Esophagus muscularis mucosa (tissue), 4 donors: Measurements from ENCODE around the gene USP9Y. TPM values are rescaled to one million over a fixed set of nuclear protein-coding genes. Genes with fewer than 3 reads are reported as not detected.

Experiments
- DNase-seq: peaks from one replicate; pipeline ENCODE4 v3.0.0-alpha.2; 2017; ENCODE audit errors: extremely low spot score
- H3K27ac ChIP-seq, 4 donors: fragments of 200-600 bp; sonication (generic); replicated peaks in 1 of 4; 1 replicate in 3 of 4; 2 replicates in 1 of 4; pipeline ENCODE4 v1.5.1; 2016 to 2019; ENCODE audit warnings: mild to moderate bottlenecking in 1 of 4
- H3K27me3 ChIP-seq, 4 donors: fragments of 200-600 bp; sonication (generic); one replicate each; pipeline versions ENCODE4 v1.5.1 to v1.6.0; 2016 to 2019
- H3K36me3 ChIP-seq, 4 donors: fragments of 200-600 bp; sonication (generic); one replicate each; pipeline ENCODE4 v1.5.1; 2016 to 2019
- H3K4me1 ChIP-seq, 4 donors: fragments of 200-600 bp; sonication (generic); one replicate each; pipeline ENCODE4 v1.5.1; 2016 to 2019
- H3K4me3 ChIP-seq, 4 donors: fragments of 200-600 bp; sonication (generic); 1 replicate in 2 of 4; 2 replicates in 2 of 4; pipeline ENCODE4 v1.5.1; 2016 to 2019; ENCODE audit warnings: mild to moderate bottlenecking in 4 of 4, moderate library complexity in 1 of 4
- H3K9me3 ChIP-seq, 4 donors: fragments of 200-600 bp; sonication (generic); 1 replicate in 3 of 4; 2 replicates in 1 of 4; pipeline ENCODE4 v1.5.1; 2016 to 2019
- EP300 ChIP-seq: sonication (generic); formaldehyde crosslinking; IDR thresholded peaks from one replicate; pipeline ENCODE4 v1.6.1; 2017; ENCODE audit warnings: antibody characterized with exemption
- POLR2A ChIP-seq: fragments of 450-650 bp; IDR thresholded peaks from one replicate; pipeline ENCODE4 v1.6.1; 2017; ENCODE audit warnings: antibody characterized with exemption, moderate library complexity, mild to moderate bottlenecking, low read depth
- POLR2AphosphoS5 ChIP-seq, 2 donors: sonication (generic); formaldehyde crosslinking; IDR thresholded peaks; one replicate each; pipeline ENCODE4 v1.6.1; 2017; ENCODE audit warnings: antibody characterized with exemption in 2 of 2
- WGBS: methylation state at CpG from one replicate; pipeline ENCODE4 v1.1.5; 2018; 5-methylcytosine and 5-hydroxymethylcytosine counted together
- intact Hi-C: fragments of 100-400 bp; cut with DNase I; formaldehyde crosslinking; loops from one replicate; pipeline ENCODE4 v1.15.1; 2023
- total RNA-seq, 4 donors: library from RNA; depleted of rRNA; stranded (reverse); fragments of >200 nt; gene quantifications; one replicate each; pipeline versions ENCODE4 v1.1.0 to v1.2.1, GENCODE V29; 2016
- TF ChIP-seq, protein P1 (sequence below), 3 experiments: fragments of 200-600 bp in 2 of 3; fragments of 450-650 bp in 1 of 3; sonication (generic) in 2 of 3; IDR thresholded peaks; one replicate each; pipeline ENCODE4 v1.5.1; 2017 to 2019; ENCODE audit warnings: antibody characterized with exemption in 3 of 3, mild to moderate bottlenecking in 2 of 3, moderate library complexity in 1 of 3

The USP9Y gene
- total RNA-seq, 4 donors from 2014 or later: under 0.01 to 23.7 (median 11.3) TPM

DNA sequence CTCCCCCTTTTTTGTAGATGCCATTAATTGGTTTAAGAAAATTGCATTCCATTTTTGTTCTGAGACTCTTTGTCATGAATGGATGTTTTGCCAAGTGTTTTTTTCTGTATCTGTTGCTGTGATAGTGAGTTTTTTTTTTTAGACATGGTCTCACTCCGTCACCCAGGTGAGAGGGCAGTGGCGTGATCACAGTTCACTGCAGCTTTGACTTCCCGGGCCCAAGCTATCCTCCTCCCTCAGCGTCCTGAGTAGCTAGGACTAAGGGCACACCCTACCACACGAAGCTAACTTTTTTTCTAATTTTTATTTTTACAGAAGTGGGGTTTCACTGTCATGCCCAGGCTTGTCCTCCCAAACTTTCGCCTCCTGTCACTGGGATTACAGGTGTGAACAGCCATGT is 51.8 kb downstream of the USP9Y start:
- no peak for TF ChIP-seq POLR2A
- TF ChIP-seq, protein P1, sequence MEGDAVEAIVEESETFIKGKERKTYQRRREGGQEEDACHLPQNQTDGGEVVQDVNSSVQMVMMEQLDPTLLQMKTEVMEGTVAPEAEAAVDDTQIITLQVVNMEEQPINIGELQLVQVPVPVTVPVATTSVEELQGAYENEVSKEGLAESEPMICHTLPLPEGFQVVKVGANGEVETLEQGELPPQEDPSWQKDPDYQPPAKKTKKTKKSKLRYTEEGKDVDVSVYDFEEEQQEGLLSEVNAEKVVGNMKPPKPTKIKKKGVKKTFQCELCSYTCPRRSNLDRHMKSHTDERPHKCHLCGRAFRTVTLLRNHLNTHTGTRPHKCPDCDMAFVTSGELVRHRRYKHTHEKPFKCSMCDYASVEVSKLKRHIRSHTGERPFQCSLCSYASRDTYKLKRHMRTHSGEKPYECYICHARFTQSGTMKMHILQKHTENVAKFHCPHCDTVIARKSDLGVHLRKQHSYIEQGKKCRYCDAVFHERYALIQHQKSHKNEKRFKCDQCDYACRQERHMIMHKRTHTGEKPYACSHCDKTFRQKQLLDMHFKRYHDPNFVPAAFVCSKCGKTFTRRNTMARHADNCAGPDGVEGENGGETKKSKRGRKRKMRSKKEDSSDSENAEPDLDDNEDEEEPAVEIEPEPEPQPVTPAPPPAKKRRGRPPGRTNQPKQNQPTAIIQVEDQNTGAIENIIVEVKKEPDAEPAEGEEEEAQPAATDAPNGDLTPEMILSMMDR (IDR thresholded peaks at IDR 0.05): no peak
- no peak for TF ChIP-seq EP300
- no peak for TF ChIP-seq POLR2AphosphoS5 (IDR thresholded peaks at IDR 0.05)
- Histone ChIP-seq H3K4me1 (no peaks in the 10 kb centered on the region), H3K36me3 (peaks cover 0 to 10% (median 0%) of the 10 kb centered on the region in 4 donors), H3K27ac (no peak overlapping the region), H3K4me3 (no peak overlapping the region), H3K9me3 (no peaks in the 10 kb centered on the region), H3K27me3 (no peaks in the 10 kb centered on the region)
- DNase-seq: no peak
- intact Hi-C loops: no loop called here
- no CpG with 5 or more reads among the region's 6 CpGs for WGBS

DNA sequence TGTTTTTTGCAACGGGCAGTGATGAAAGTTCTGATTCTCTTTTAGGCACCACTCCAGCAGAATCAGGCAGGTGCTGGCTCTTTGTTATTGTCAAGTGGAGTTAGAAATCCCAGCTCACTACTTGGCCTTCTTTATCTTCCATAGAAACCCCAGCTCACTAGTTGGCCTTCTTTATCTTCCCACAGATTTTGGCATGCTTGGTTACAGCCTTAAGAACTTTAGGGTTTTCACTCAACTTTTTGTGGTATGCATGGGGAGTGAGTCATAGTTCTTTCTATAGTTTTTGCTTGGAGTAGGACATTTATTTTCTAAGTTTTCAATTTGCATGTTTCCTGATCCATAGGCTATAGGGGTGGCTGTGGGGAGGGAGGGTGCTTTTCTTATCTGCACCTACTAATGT is 55.0 kb downstream of the USP9Y start:
- no peak for DNase-seq
- H3K27me3 ChIP-seq: no peaks in the 10 kb centered on the region
- WGBS: no CpG with 5 or more reads among the region's 1 CpG
- no peak overlapping the region for H3K27ac ChIP-seq
- H3K4me3 ChIP-seq: no peak overlapping the region
- intact Hi-C loops: no loop called here
- H3K9me3 ChIP-seq: no peaks in the 10 kb centered on the region
- H3K4me1 ChIP-seq: no peaks in the 10 kb centered on the region
- H3K36me3 ChIP-seq: peaks cover 0 to 17% (median 0%) of the 10 kb centered on the region in 4 donors
- TF ChIP-seq, protein P1 (IDR thresholded peaks at IDR 0.05): no peak
- TF ChIP-seq POLR2A (no peak), EP300 (no peak), POLR2AphosphoS5 (IDR thresholded peaks at IDR 0.05) (no peak)

DNA sequence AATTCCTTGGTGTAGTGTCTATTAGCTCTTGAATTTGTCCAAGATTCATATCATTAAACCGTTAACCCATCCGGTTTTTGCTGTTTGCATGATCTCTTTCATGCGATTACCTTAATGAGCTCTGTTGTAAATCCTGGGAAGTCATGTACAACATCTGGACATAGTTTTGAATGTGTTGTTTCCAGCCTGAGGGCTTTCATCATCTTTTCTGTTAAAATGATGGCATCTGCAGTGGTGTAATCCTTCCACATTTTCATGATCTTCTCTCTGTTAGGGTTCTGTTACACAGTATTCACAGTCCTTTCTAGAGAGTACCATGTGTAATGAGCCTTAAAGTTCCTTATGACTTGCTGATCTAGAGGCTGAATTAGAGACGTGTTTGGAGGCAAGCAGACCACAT is 64.9 kb downstream of the USP9Y start:
- no peak overlapping the region for H3K27ac ChIP-seq
- H3K4me1 ChIP-seq: no peaks in the 10 kb centered on the region
- DNase-seq: no peak
- H3K9me3 ChIP-seq: no peaks in the 10 kb centered on the region
- TF ChIP-seq POLR2A (no peak), EP300 (no peak), POLR2AphosphoS5 (IDR thresholded peaks at IDR 0.05) (no peak)
- TF ChIP-seq, protein P1 (IDR thresholded peaks at IDR 0.05): no peak
- no peaks in the 10 kb centered on the region for H3K27me3 ChIP-seq
- intact Hi-C loops: no loop called here
- WGBS: no CpG with 5 or more reads among the region's 4 CpGs
- no peak overlapping the region for H3K4me3 ChIP-seq
- peaks cover 0 to 19% (median 0%) of the 10 kb centered on the region in 4 donors for H3K36me3 ChIP-seq

DNA sequence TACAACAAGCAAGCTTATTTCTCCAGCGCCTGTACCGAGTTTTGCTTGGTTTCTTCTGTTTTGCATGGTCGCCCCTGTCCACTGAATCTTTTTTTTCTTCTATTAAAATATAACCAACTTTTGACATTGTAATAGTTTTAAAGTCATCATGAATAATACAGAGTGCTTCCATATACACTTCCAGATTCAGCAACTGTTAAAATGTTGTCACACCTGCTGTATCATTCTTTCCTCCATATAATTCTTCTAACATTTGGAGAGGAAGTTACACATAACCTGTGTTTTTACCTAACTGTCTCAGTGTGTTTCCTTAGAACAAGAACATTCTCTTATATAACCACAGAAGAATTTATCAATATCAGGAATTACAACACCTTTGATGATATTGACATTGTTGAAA is 83.5 kb downstream of the USP9Y start:
- intact Hi-C loops: no loop called here
- Histone ChIP-seq H3K27me3 (no peaks in the 10 kb centered on the region), H3K36me3 (peaks cover 0 to 60% (median 0%) of the 10 kb centered on the region in 4 donors), H3K9me3 (no peaks in the 10 kb centered on the region), H3K27ac (no peak overlapping the region), H3K4me1 (no peaks in the 10 kb centered on the region), H3K4me3 (no peak overlapping the region)
- no peak for TF ChIP-seq POLR2A
- TF ChIP-seq, protein P1 (IDR thresholded peaks at IDR 0.05): no peak
- no peak for TF ChIP-seq POLR2AphosphoS5 (IDR thresholded peaks at IDR 0.05)
- TF ChIP-seq EP300: no peak
- WGBS: no CpG with 5 or more reads among the region's 3 CpGs
- no peak for DNase-seq

DNA sequence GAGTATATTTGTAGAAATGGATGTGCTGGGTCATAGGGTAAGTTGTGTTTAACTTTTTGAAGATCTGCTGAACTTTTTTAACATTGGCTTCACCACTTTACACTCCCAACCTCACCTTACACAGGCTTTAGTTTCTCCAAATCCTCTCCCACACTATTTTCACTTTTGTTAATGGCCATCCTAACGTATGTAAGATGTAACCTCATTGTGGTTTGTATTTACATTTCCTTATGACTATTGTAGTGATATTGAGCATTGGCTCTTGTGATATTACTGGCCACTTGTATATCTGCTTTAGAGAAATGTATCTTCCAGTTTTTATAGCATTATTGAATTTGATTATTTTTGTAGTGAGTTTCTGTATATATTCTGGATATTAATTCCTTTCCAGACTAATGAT is 93.0 kb downstream of the USP9Y start:
- intact Hi-C loops: no loop called here
- H3K36me3 ChIP-seq: peaks cover 0 to 32% (median 0%) of the 10 kb centered on the region in 4 donors
- H3K9me3 ChIP-seq: no peaks in the 10 kb centered on the region
- no peaks in the 10 kb centered on the region for H3K27me3 ChIP-seq
- no peak overlapping the region for H3K27ac ChIP-seq
- WGBS: no CpG with 5 or more reads among the region's 1 CpG
- H3K4me1 ChIP-seq: no peaks in the 10 kb centered on the region
- no peak overlapping the region for H3K4me3 ChIP-seq
- TF ChIP-seq EP300 (no peak), POLR2AphosphoS5 (IDR thresholded peaks at IDR 0.05) (no peak), POLR2A (no peak)
- TF ChIP-seq, protein P1 (IDR thresholded peaks at IDR 0.05): no peak
- DNase-seq: no peak
